Left renal cortex interstitium (tissue), 4 donors: ENCODE data around the gene OXSR1. TPM values are rescaled to one million over a fixed set of nuclear protein-coding genes. Genes with fewer than 3 reads are reported as not detected.
"Not testable (repeated sequence)": the region's sequence is repeated elsewhere in the genome, so short reads cannot be mapped to it uniquely, and the experiment has no call there.

ENCODE experiments used
- DNase-seq, 4 donors: peaks; one replicate each; pipeline ENCODE4 v3.0.0-alpha.2; 2013; ENCODE audit warnings: low read depth in 4 of 4, low spot score in 2 of 4, missing footprints in 1 of 4
- polyA plus RNA-seq, 4 donors: library from polyadenylated mRNA; unstranded; fragments of 120-200 nt; gene quantifications; one replicate each; pipeline ENCODE4 v1.2.1, GENCODE V29; 2013; ENCODE audit not compliant: insufficient read length in 4 of 4

OXSR1 gene
- polyA plus RNA-seq, 4 donors = 40.0 to 54.8 (median 47.1) TPM

DNA sequence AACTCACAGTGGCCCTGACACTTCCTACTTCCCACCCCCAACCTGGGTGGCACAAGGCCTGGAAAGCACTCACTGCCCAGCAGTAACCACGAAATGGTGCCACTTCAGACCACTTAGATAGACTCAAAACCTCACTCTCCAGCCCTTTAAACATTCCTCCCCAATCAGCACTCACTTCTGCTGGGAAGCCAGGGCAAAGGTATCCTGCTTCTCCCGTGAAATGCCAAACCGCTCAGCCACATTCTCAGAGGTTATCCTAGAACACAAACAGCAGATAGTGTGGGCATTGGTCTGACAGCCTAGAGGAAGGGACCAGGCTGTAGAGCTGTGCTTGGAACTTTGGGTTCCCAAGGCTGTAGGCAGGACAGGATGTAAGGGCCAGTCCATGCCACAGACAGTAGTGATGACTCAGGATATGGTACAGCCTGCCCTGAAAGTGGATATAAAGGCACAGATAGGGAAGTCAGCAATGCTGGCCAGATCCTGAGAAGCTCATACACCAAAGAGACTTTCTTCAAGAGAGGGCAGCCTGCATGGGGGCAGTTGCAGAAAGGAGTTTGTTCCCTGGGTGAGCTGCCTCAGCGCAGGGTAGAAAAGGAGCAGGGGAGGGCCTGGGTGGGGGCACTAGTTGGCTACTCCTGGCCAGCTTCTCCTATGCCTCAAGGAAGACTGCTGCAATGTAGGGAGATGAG is 37.6 kb upstream of the OXSR1 start:
- DNase-seq = no peak

- DNase-seq = no peak
Observed at GRCh38 chr3:38128303-38128655, 37.1 kb upstream of the OXSR1 start.

GRCh38 chr3:38129058-38129457 is 36.3 kb upstream of the OXSR1 start:
- DNase-seq = no peak

GRCh38 chr3:38130631-38131065 is 34.7 kb upstream of the OXSR1 start:
- DNase-seq = no peak

DNA sequence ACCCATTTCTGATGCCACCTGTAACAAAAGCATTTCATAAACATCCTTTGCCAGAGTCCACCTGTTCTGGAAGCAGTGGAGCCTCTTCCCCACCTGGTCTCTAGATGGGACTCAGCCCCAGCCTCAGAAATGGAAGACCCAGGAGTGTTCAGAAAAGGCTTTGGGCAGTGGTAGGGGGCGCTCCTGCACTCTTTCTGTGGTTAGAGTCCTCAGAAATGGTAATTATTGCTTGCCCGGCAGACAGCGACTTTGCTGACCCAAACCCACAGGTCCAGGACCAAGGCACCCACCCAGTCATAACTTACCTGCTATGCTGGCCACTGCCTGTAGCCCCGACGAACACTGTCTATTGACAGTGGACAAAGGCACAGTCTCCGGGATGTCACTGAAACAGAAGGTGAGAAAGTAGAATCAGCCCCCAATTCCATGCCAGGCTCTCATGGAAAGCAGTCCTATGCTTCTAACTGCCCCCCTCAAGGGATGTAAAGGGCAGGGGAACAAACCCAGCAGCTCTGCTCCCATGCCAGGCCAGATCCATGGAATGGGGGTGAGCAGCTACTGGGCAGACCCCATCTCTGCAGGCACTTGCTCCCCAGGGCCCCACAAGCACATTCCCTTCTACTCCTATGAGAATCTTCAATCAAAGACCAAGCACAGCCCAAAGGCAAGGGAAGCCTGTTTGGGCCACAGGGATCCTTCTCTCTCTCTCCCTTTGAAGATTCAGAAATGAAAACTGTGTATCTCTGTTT is 33.5 kb upstream of the OXSR1 start:
- no peak for DNase-seq

- DNase-seq = no peak
Observed at GRCh38 chr3:38133209-38133556, 32.2 kb upstream of the OXSR1 start.

DNA sequence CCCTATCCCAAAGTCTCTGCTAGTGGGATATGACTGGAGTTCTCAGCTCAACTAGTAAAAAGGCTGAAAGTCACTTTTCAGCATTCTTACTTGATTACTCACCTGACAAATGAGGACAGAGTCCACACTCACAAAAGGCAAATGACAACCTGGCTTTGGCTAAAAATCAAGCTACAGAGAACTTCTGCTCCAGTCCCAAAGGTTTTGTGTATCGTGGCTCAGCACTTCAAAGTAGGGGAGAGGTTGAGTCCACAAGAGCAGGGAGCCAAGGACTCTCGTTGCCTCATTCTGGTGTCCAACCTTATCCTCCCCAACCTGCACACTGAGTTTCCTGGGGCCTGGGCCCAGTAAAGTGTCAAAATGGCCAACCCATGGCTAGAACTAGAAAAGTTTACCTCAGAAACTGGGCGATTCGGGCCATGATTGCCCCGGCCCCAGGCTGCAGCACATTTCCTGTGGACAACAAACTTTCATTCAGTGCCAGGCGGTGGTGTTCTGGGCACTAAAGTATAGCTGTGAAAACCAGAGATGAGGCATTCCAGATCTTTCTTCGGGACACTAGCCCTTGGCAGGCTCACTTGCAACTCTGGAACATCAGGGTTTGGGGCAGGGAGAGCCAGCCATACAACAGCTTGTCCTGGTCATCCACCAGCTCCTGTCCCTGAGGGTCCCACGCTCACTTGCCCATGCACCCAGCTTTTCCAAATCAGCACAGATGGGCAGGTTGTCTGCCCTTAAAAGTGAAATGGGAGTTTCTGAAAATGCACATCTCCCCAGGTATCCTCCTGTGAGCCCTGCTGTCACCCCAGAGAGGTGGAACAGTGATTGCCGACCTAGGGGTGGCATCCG is 31.6 kb upstream of the OXSR1 start:
- no peak for DNase-seq

DNA sequence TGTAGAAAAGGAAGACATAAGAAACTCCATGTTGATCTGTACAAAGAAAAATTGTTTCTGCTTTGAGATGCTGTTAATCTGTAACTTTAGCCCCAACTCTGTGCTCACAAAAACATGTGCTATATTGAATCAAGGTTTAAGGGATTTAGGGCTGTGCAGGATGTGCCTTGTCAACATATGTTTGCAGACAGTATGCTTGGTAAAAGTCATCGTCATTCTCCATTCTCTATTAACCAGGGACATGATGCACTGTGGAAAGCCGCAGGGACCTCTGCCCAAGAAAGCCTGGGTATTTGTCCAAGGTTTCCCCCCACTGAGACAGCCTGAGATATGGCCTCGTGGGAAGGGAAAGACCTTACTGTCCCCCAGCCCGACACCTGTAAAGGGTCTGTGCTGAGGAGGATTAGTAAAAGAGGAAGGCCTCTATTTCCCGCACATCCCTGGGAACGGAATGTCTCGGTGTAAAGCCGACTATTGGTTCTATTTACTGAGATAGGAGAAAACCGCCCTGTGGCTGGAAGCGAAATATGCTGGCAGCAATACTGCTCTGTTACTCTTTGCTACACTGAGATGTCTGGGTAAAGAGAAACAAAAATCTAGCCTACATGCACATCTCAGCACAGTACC is 30.7 kb upstream of the OXSR1 start:
- DNase-seq = not testable (repeated sequence)

DNA sequence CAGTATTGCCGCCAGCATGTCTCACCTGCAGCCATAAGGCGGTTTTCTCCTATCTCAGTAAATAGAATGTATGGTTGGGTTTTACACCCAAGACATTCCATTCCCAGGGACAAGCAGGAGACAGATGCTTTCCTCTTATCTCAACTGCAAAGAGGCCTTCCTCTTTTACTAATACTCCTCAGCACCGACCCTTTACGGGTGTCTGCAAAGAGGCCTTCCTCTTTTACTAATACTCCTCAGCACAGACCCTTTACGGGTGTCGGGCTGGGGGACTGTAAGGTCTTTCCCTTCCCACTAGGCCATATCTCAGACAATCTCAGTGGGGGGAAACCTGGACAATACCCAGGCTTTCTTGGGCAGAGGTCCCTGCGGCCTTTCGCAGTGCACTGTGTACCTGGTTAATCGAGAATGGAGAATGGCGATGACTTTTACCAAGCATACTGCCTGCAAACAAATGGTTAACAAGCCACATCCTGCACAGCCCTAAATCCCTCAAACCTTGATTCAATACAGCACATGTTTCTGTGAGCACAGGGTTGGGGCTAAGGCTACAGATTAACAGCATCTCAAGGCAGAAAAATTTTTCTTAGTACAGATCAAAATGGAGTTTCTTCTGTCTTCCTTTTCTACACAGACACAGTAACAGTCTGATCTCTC is 29.6 kb upstream of the OXSR1 start:
- not testable (repeated sequence) for DNase-seq

- DNase-seq = peak in 2 of 4 donors; percentile 25 to 31
Observed at GRCh38 chr3:38136393-38136776, 29.0 kb upstream of the OXSR1 start.

GRCh38 chr3:38136777-38137614 is 28.3 kb upstream of the OXSR1 start, which contains the start of gene ACAA1:
Gene ACAA1 (minus strand): TSS chr3:38137127. CDS start chr3:38137035, 92 bp downstream.
- DNase-seq = peak; percentile 93 to 98 (median 96)

DNA sequence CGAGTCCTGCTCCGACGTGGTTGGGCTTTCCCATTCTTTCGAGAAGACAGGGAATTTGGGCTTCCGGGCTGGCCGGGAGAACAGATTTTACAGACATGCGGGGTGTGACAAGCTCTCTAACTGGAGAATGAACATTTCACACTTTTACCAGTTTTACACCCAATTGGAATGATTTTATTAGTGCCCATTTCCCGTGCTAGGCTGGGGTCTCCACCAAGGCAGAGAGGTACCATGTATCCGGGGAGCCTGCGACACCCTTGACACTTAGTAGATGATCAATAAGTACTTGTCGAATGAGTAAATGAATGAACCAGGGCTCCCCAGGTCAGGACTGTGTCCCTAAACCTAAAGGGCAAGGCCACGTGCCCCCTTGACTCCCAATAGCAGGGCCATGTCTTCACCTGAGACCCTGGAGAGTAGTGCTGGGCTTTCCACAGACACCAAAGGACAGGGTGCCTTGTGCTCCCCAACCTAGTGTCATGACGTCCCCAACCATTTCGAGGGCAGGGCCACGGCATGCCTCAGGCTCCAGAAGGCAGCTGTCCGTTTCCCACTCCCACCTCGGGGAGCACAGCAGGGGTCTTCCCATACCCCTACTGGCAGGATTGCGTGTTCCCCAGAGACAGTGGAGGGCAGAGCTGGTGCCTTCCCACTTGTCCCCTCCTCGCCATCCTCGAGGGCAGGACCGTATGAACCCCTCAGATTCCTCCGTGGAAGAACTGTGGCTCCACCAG is 27.6 kb upstream of the OXSR1 start:
- no peak for DNase-seq

DNA sequence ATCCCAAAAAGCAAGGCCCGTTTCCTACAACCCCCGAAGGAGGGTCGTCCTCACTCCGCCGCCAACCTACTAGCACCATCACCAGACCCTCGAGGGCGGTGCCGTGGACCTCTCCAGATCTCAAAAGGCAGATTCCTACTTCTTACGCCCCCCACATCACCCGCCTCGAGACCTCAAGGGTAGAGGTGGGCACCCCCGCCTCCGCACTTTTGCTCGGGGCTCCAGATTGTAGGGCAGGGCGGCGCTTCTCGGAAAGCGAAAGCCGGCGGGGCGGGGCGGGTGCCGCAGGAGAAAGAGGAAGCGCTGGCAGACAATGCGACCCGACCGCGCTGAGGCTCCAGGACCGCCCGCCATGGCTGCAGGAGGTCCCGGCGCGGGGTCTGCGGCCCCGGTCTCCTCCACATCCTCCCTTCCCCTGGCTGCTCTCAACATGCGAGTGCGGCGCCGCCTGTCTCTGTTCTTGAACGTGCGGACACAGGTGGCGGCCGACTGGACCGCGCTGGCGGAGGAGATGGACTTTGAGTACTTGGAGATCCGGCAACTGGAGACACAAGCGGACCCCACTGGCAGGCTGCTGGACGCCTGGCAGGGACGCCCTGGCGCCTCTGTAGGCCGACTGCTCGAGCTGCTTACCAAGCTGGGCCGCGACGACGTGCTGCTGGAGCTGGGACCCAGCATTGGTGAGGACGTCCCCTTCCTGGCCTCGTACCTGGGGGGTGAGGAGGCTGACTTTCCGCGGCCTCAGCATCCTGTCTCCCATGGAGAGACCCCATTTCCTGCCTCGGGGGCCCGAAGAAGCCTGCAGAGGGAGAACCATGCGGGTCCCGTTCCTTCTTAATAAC is 26.8 kb upstream of the OXSR1 start, which contains the start of gene MYD88:
MYD88 (plus strand) TSS at position 313 of the 842 bp plus-strand sequence; CDS start at position 353, 40 bp downstream.
- peak in 3 of 4 donors; percentile 29 to 50 (median 32) for DNase-seq

- no peak for DNase-seq
Observed at GRCh38 chr3:38139191-38139590, 26.1 kb upstream of the OXSR1 start.

- DNase-seq = no peak
Observed at GRCh38 chr3:38139652-38140051, 25.7 kb upstream of the OXSR1 start.

DNA sequence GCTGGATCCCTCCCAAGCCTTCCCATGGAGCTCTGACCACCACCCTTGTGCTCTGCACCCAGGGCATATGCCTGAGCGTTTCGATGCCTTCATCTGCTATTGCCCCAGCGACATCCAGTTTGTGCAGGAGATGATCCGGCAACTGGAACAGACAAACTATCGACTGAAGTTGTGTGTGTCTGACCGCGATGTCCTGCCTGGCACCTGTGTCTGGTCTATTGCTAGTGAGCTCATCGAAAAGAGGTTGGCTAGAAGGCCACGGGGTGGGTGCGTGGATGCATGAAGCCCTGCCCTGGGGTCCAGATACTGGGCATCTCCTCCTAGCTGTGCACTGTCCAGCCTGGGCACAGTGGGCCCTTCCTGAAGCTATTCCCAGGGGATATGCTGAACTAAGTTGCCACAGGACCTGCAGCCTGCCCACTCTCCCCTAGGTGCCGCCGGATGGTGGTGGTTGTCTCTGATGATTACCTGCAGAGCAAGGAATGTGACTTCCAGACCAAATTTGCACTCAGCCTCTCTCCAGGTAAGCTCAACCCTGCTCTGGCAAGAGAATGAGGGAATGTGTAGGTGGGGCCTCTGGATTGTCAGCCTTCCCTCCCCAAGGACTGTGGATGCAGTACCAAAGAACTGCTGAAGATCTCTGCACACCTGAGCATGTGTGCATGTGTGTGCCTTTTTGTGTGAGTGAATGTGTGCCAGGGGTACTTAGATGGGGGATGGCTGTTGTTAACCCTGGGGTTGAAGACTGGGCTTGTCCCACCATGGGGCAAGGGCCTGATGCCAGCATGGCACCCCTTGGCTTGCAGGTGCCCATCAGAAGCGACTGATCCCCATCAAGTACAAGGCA is 24.8 kb upstream of the OXSR1 start:
- DNase-seq = no peak
